Epithelial cell of esophagus (primary cell): ENCODE results near the gene GLRX3.
"Not testable (repeated sequence)": the region's sequence is repeated elsewhere in the genome, so short reads cannot be mapped to it uniquely, and the experiment has no call there.

Experiments used
- DNase-seq: peaks from one replicate; pipeline ENCODE4 v3.0.0; 2010; ENCODE audit warnings: low read depth
- H3K4me3 ChIP-seq: 2 replicates; pipeline ENCODE4 v1.5.1; 2011; ENCODE audit warnings: mild to moderate bottlenecking, low read length, control low read depth
- TF ChIP-seq, protein P1 (sequence below): IDR thresholded peaks from 2 replicates; pipeline ENCODE4 v1.5.1; 2011; ENCODE audit warnings: low read depth, mild to moderate bottlenecking, low read length, control low read depth, inconsistent platforms; ENCODE audit not compliant: insufficient read depth; ENCODE audit errors: missing control alignments

The GLRX3 gene

DNA sequence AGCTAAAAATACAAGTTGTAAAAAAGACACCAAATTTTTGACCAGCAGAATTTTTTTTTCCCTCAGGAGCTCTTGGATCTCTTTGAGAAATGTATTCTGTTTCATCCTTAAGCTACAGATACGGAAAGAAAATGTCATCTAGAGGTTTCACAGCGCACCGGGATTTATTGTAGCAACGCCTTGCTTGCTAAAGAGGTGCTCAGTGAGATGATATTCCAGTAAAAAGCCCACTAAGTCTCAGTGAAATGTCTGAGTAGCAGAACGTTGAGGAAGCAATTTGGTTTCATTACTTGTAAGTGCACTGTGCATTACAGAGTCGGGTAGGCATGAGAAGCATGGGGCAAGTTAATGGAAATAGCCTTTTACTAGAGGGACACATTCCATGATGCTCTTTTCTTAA is 62.5 kb downstream of the GLRX3 start:
- H3K4me3 ChIP-seq = no peak overlapping the region
- DNase-seq = no peak

DNA sequence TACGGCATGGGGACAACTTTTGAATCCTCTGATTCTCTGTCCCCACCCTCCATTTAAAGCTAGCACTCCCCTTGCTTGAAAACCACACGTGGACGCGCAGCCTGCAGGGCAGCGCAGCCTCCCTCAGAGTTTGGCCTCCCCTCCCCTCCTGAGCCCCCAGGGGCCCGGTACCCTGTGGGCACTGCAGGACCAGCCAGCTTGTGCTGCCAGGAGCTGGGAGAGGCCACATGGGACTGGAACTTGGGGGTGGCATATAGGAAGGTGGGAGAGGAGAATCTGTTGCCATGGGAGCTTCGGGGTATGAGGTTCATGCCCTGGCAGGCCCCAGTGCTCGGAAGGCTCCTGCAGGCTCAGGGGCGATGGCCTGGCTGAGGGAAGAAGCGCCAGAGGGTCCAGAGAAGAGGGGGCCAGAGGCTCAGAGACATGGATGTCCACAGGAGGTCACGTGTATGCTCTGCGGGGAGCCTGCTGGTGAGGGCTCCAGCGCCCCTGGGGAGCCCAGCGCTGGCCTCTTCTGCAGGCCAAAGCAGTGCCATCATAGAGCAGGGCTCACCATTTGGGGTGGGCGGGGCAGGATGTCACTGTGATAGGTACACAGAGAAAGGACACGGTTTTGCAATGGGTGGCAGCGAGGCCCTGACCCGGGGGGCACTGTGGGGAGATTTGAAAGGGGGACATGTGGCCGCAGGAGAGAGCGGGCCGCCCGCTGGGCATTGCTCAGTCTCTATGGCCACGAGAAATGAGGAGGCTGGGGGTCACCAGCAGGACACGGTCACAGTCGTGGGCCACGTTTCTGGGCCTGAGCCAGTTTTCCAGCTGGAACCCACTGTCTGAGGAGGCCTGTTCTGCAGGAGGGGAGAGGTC is 64.2 kb downstream of the GLRX3 start:
- TF ChIP-seq, protein P1, sequence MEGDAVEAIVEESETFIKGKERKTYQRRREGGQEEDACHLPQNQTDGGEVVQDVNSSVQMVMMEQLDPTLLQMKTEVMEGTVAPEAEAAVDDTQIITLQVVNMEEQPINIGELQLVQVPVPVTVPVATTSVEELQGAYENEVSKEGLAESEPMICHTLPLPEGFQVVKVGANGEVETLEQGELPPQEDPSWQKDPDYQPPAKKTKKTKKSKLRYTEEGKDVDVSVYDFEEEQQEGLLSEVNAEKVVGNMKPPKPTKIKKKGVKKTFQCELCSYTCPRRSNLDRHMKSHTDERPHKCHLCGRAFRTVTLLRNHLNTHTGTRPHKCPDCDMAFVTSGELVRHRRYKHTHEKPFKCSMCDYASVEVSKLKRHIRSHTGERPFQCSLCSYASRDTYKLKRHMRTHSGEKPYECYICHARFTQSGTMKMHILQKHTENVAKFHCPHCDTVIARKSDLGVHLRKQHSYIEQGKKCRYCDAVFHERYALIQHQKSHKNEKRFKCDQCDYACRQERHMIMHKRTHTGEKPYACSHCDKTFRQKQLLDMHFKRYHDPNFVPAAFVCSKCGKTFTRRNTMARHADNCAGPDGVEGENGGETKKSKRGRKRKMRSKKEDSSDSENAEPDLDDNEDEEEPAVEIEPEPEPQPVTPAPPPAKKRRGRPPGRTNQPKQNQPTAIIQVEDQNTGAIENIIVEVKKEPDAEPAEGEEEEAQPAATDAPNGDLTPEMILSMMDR = no peak
- DNase-seq = no peak
- no peak overlapping the region for H3K4me3 ChIP-seq

More for the DNA sequence above, 62.5 kb downstream of the GLRX3 start:
- TF ChIP-seq, protein P1 = no peak

DNA sequence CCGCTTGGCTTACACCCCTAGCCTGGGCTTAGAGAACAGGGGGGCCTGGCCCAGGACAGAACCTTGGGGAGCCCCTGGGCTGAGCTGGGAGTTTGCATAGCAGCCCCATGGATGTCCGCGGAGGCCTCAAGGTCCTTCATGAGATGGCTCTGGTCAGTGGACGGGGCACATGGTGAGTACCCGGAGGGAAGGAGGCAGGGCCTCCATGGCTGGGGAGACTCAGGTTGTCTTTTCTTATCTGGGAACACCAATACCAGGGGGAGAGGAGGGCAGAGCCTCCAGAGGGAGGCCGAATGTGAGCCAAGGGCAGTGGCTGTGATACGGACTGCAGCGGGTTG is 64.8 kb downstream of the GLRX3 start:
- TF ChIP-seq, protein P1 = no peak

DNA sequence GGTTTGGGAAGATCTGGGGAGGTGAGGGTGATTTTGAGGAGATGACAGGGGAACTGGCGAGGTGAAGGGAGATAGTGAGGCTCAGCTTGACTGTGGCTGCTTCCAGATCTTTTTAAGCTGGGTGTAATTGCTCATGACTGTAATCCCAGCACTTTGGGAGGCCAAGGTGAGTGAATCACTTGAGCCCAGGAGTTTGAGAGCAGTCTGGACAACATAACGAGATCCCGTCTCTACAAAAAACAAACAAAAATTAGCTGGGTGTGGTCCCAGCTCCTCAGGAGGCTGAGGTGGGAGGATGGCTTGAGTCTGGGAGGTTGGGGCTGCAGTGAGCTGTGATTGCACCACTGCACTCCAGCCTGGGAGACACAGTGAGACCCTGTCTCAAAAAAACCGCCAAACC is 66.0 kb downstream of the GLRX3 start:
- not testable (repeated sequence) for H3K4me3 ChIP-seq, DNase-seq

More for the DNA sequence above, 64.8 kb downstream of the GLRX3 start:
- no peak for DNase-seq
- no peak overlapping the region for H3K4me3 ChIP-seq

DNA sequence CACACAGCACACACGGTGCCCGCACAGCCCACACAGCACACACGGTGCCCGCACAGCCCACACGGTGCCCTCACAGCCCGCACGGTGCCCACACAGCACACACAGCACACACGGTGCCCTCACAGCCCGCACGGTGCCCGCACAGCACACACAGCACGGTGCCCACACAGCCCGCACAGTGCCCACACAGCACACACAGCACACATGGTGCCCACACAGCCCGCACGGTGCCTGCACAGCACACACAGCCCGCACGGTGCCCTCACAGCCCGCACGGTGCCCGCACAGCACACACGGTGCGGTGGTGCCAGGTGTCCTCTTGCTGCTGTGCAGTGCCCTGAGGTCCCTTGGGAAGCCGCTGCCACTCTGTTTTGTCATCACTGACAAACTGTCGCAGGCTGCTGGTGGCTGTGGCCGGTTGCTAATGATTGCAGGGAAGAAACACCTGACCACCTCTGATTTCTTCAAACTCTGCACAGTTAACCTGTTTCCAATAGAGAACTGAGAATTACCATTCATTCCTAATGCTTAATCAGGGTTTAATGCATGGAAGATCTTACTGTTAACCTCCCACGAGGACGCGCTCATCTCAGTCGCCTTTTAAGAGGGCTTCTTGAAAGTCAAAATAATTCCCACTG is 66.9 kb downstream of the GLRX3 start:
- H3K4me3 ChIP-seq = no peak overlapping the region
- DNase-seq = no peak
- TF ChIP-seq, protein P1 = no peak

DNA sequence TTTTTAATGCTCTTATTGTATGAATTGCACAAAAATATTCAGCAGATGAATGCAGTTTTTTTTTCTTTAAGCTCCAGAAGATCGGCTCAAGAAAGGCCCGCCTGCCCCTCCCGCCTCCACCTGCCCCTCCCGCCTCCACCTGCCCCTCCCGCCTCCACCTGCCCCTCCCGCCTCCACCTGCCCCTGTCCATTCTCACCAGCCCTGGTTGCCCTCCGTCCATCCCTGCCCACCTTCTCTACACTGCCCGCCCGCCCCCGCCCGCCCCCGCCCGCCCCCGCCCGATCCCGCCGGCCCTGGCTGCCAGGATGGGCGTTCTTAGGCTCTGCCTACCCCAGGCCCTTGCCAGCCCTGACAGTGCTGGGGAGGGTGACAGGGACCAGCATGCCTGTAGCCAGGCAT is 67.4 kb downstream of the GLRX3 start:
- TF ChIP-seq, protein P1 = no peak
- no peak overlapping the region for H3K4me3 ChIP-seq
- DNase-seq = no peak

DNA sequence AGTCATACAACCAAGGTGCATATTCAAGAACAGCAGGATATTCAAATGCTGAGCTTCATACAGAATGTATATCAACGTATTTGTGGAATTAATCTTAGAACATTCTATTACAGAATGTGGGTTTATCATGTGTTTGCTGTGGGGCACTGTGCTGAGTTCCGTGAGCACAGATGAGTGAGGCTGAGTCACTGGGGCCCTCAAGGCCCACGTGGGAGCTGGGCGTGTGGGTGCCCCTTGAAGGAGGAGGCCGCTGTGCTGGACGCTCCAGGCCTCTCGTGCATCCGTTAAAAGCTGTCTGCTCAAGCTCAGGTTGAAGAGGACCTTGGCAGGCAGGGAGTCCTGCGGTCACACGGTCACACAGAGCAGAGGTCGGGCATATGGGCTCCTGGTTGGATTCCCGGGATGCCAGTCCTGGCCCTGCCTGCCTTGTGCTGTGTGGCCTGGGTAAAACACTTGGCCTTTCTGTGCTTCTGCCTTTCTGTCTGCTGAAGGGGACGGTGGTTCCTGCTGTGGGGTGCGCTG is 70.1 kb downstream of the GLRX3 start:
- no peak overlapping the region for H3K4me3 ChIP-seq
- DNase-seq = no peak
- TF ChIP-seq, protein P1 = no peak
